GM12872 (cell line): ENCODE results near the gene SH3YL1.

Source experiments
- CTCF ChIP-seq: IDR thresholded peaks from 3 replicates; pipeline ENCODE4 v1.5.1; 2011; ENCODE audit warnings: low read depth, mild to moderate bottlenecking, low read length, moderate library complexity; ENCODE audit not compliant: insufficient read depth

The SH3YL1 gene

GRCh38 chr2:290090-290722, 26.4 kb upstream of the SH3YL1 start:
- TF ChIP-seq CTCF = peak; percentile 63

GRCh38 chr2:289362-290089, 25.7 kb upstream of the SH3YL1 start:
- no peak for TF ChIP-seq CTCF

GRCh38 chr2:288758-289361, 25.0 kb upstream of the SH3YL1 start:
- no peak for TF ChIP-seq CTCF

GRCh38 chr2:287911-288757, 24.3 kb upstream of the SH3YL1 start, which contains the start of gene ALKAL2:
ALKAL2 (minus strand) TSS chr2:288091; CDS start chr2:287835, 256 bp downstream.
- no peak for TF ChIP-seq CTCF

GRCh38 chr2:287471-287885, 23.6 kb upstream of the SH3YL1 start:
- no peak for TF ChIP-seq CTCF

GRCh38 chr2:286774-287392, 23.1 kb upstream of the SH3YL1 start:
- no peak for TF ChIP-seq CTCF
